ENCODE data around the gene UBE2A.

Gene UBE2A

DNA sequence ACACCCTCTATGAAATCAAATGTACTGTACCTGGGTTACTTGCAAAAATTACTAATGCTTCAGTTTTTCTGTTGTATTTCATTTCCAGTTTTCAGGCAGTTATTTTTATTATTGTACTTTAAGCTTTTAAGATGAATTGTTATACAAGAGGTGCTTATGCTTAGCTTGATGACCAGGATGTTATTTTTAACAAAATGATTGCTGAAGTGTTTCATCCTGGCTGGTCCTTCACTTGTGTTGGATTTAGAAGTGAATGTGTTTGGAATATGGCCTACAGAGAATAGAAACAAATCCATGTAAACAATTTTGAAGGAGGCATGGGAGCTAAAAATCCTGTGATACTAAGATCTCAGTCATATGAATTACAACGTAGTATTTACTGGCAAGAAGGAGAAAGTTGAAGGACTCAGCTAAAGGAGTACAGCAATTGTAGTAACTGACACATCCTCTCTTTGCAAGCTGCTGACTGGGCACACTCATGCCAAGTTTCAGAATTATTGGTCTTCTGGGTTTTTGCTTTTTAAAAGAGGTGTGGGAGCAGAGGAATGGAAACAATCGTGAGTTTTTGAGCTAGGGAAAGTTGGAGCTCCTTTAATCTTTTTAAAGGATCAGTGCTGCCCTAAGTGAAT, 9.2 kb downstream of the UBE2A start:
- DNase-seq (ENCODE audit: low read depth in 2 of 2), result no peak
- no peak overlapping the region for H3K4me3 ChIP-seq (replicated peaks in 1 of 2; ENCODE audit: low read depth in 2 of 2, low read length in 2 of 2)
- TF ChIP-seq, protein P1, sequence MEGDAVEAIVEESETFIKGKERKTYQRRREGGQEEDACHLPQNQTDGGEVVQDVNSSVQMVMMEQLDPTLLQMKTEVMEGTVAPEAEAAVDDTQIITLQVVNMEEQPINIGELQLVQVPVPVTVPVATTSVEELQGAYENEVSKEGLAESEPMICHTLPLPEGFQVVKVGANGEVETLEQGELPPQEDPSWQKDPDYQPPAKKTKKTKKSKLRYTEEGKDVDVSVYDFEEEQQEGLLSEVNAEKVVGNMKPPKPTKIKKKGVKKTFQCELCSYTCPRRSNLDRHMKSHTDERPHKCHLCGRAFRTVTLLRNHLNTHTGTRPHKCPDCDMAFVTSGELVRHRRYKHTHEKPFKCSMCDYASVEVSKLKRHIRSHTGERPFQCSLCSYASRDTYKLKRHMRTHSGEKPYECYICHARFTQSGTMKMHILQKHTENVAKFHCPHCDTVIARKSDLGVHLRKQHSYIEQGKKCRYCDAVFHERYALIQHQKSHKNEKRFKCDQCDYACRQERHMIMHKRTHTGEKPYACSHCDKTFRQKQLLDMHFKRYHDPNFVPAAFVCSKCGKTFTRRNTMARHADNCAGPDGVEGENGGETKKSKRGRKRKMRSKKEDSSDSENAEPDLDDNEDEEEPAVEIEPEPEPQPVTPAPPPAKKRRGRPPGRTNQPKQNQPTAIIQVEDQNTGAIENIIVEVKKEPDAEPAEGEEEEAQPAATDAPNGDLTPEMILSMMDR (IDR thresholded peaks at IDR 0.05; ENCODE audit: low read depth, low read length), result no peak

DNA sequence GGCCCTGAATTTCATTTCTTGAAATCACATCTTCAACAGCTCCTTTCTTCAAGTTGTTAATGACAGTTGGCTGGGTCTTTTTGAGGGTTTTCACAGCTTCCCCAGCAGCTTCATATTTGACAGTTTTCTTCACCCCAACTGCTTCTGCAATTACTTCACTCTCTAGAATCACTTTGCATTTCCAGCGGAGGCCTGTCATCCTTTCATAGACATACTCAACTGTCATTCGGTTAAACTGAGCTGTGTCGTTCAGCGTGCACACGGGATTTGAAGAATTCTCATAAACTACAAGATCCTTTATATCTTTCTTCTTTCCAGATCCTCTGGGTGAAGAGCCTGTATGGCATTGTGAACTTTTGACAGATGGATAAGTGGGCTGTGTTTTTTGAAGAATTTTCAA, 15.4 kb downstream of the UBE2A start:
- DNase-seq (ENCODE audit: low read depth in 2 of 2), result no peak
- H3K4me3 ChIP-seq (replicated peaks in 1 of 2; ENCODE audit: low read depth in 2 of 2, low read length in 2 of 2), result no peak overlapping the region
- TF ChIP-seq, protein P1 (IDR thresholded peaks at IDR 0.05; ENCODE audit: low read depth, low read length), result no peak

DNA sequence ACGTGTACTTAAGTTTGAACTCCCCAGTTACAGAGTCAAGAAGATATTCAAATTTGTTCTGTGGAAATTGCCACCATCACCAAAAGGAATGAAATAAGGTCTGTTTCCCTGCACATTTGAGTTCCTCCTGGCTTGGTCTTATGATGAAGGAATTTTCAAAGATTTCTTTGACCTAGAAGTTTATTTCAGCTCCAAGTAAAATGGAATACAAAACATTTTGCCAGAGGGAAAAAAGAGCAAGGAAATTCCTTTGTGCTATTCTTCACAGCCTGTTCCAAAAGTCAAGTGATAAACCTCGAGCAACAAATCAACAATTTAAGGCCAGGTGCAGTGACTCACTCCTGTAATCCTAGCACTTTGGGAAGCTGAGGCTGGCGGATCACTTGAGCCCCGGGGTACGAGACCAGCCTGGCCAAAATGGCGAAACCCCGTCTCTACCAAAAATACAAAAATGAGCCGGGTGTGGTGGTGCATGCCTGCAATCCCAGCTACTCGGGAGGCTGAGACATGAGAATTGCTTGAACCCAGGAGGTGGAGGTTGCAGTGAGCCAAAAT, 28.4 kb downstream of the UBE2A start:
- TF ChIP-seq, protein P1 (IDR thresholded peaks at IDR 0.05; ENCODE audit: low read depth, low read length), result no peak
- no peak overlapping the region for H3K4me3 ChIP-seq (replicated peaks in 1 of 2; ENCODE audit: low read depth in 2 of 2, low read length in 2 of 2)
- DNase-seq (ENCODE audit: low read depth in 2 of 2), result no peak

DNA sequence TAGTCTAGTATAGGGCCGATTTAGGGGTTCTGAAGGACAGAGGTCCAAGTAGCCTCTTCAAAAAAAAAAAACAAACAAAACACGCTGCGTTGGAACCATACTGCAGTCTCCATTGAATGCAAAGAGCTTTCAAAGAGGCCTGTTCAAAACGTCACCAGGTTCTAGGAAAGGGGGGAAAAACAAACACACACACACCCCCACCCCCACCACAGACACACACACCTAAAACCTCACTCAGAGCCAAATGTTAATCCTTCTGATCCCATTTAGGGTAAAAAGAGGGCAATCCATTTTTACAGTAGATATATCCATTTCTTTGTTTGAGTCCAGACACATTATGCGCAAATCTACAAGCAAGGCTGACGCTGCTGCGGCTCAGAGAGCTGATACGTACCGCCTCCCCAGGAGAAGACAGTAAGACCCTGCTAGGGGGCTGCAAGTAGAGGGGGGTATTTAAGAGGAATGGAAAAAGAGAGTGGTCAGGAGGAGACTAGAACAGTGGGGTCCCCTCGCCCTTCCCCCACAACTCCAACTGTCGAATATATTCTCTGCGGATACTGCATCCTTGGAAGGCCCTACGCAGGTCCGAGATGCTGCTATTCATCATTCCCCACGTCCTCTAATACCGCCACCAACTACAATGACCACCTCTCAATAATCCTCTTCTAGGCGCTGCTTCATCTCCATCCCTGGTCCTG, 30.6 kb downstream of the UBE2A start:
- H3K4me3 ChIP-seq (replicated peaks in 1 of 2; ENCODE audit: low read depth in 2 of 2, low read length in 2 of 2), result peak overlapping the region; percentile 87
- no peak for DNase-seq (ENCODE audit: low read depth in 2 of 2)
- TF ChIP-seq, protein P1 (IDR thresholded peaks at IDR 0.05; ENCODE audit: low read depth, low read length), result no peak

DNA sequence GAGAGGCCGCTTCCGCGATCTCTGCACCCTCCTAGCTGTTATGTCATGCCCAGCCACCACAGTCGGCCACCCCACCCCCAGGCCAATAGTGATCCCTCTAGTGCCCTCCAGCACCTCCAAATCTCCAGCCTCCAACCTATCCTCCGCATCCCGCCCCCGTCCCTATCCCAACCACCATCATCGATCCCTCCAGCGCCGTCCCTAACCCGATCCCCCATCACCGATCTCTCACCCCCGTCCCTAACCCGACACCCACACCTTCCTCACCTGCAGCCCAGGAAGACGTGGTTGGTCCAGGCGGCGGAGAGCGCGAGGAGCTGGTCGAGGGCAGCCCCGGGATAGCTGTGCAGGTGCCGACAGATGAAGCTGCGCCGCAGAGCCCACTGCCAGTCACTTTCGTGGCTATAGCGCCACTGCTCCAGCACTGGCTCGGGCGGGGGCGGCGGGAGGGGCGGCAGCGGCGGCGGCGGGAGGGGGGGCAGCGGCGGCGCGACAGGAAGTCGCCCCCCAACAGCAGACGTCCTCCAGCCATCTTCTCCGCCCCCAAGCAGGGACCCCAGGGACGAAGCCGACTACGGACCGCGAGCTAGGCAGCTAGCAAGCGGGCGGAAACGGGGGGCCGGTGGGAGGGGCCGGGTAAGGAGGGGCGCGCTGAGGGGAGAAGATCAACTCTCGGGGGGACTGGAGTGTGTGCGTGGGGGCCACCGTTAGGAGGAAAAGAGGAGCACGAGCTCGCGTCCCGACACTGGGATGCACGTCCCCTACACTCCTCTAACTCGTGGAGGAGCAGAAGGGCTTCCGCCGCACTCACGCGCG, 31.3 kb downstream of the UBE2A start:
- DNase-seq (ENCODE audit: low read depth in 2 of 2), result peak; percentile 2 to 11
- TF ChIP-seq, protein P1 (IDR thresholded peaks at IDR 0.05; ENCODE audit: low read depth, low read length), result no peak
- peak overlapping the region; percentile 87 for H3K4me3 ChIP-seq (replicated peaks in 1 of 2; ENCODE audit: low read depth in 2 of 2, low read length in 2 of 2)

DNA sequence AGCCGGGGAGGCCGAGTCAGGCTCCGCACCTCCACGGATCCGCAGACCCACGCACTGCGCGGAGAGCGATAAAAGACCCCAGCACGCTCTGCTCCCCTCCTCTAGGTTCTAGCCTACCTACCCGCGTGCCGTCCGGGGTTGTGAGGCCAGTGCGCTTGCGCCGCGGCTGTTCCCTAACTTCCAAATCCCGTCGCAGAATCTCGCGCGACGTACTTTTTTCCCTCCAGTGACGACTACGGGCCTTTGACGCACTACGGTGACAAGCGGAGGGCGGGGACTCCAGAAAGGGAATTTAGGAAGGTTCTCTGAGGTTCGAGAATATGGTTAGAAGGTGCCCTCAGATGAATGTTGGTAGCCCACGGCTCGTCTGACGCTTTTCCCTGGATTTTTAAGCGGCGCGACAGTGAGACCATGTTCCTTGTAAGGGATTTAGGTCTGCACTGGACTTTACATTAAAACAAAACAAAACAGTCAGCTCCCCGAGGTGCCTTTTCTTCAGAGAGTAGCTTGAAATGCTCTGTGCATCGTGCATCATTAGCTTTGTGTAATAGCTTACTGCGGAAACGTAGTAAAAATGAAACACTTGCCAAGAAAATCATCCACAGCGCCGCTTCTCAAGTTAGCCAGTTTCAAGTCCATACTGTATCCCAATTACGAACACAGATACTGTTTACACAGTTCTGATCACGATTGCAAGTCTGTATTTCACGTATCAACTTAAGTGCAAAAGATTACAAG, 32.1 kb downstream of the UBE2A start, which contains the start of gene NKRF:
Gene NKRF, minus strand, starts transcription at position 145 of the 738 bp plus-strand sequence.
- H3K4me3 ChIP-seq (replicated peaks in 1 of 2; ENCODE audit: low read depth in 2 of 2, low read length in 2 of 2), result peak within 1 kb of the TSS; percentile 87
- TF ChIP-seq, protein P1 (IDR thresholded peaks at IDR 0.05; ENCODE audit: low read depth, low read length), result no peak
- DNase-seq (ENCODE audit: low read depth in 2 of 2), result peak; percentile 94 to 95
